Peyer's patch (tissue), 4 donors: ENCODE results near the gene CBS.
"Not testable (repeated sequence)": the region's sequence is repeated elsewhere in the genome, so short reads cannot be mapped to it uniquely, and the experiment has no call there.

ENCODE experiments used
- POLR2A ChIP-seq, 2 donors: fragments of 450-650 bp; IDR thresholded peaks; one replicate each; pipeline ENCODE4 v1.5.1; 2017; ENCODE audit warnings: antibody characterized with exemption in 2 of 2, mild to moderate bottlenecking in 2 of 2, moderate library complexity in 2 of 2
- TF ChIP-seq, protein P1 (sequence below), 6 experiments: fragments of 450-650 bp in 4 of 6; fragments of 200-600 bp in 2 of 6; sonication (generic) in 1 of 6; IDR thresholded peaks; one replicate each; pipeline ENCODE4 v1.5.1; 2017 to 2019; ENCODE audit warnings: antibody characterized with exemption in 6 of 6, mild to moderate bottlenecking in 3 of 6, moderate library complexity in 1 of 6

DNA sequence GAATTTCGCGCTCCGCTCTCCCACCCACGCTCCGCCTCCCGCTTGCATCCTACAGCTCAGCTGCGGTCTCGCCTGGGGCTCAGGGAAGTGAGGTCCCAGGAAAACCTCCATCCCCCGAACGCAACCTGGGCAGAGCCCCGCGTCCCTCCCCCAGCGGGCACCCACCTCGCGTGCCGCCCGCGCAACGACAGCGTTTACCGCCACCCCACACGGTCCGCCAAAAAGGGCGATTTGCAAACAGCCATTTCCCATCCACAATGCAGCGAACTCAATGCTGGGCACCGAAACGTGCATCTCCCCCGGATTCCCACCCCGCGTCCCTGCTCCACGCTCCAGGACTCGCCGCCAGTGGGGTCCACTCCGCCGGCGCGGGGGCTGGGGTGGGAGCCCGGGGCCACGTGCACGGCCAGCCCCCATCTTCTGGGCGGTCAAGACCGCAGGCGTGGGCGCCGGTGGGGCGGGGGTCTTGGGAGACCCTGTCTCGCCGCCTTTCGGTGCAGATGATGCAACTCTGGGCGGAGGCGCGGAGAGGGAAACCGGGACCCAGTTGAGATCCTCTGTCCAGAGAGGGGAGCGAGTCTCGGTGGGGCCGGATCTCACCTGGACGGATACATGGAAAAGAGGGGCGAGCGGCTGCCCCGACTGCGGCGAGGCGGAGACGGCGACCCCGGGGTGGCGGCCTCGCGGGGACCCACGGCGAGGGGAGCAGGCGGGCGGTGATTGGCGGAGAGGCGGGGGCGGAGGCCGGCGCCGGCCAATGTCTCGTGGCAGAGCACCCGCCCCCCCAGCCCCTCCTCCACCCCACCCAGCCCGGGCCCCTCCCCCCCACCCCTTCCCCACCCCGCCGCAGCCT is at the start of gene CBS:
- TF ChIP-seq, protein P1, sequence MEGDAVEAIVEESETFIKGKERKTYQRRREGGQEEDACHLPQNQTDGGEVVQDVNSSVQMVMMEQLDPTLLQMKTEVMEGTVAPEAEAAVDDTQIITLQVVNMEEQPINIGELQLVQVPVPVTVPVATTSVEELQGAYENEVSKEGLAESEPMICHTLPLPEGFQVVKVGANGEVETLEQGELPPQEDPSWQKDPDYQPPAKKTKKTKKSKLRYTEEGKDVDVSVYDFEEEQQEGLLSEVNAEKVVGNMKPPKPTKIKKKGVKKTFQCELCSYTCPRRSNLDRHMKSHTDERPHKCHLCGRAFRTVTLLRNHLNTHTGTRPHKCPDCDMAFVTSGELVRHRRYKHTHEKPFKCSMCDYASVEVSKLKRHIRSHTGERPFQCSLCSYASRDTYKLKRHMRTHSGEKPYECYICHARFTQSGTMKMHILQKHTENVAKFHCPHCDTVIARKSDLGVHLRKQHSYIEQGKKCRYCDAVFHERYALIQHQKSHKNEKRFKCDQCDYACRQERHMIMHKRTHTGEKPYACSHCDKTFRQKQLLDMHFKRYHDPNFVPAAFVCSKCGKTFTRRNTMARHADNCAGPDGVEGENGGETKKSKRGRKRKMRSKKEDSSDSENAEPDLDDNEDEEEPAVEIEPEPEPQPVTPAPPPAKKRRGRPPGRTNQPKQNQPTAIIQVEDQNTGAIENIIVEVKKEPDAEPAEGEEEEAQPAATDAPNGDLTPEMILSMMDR (IDR thresholded peaks at IDR 0.05), result not testable (repeated sequence)
- TF ChIP-seq POLR2A (IDR thresholded peaks at IDR 0.05), result not testable (repeated sequence)
